ENCODE results near the gene IQCH.

- TF ChIP-seq, protein P1, sequence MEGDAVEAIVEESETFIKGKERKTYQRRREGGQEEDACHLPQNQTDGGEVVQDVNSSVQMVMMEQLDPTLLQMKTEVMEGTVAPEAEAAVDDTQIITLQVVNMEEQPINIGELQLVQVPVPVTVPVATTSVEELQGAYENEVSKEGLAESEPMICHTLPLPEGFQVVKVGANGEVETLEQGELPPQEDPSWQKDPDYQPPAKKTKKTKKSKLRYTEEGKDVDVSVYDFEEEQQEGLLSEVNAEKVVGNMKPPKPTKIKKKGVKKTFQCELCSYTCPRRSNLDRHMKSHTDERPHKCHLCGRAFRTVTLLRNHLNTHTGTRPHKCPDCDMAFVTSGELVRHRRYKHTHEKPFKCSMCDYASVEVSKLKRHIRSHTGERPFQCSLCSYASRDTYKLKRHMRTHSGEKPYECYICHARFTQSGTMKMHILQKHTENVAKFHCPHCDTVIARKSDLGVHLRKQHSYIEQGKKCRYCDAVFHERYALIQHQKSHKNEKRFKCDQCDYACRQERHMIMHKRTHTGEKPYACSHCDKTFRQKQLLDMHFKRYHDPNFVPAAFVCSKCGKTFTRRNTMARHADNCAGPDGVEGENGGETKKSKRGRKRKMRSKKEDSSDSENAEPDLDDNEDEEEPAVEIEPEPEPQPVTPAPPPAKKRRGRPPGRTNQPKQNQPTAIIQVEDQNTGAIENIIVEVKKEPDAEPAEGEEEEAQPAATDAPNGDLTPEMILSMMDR (IDR thresholded peaks at IDR 0.05), result no peak
- no peak for TF ChIP-seq POLR2A (IDR thresholded peaks at IDR 0.05)
These were observed 65.4 kb downstream of the IQCH start for GRCh38 chr15:67319961-67320360.

Measured in vagina (tissue), 2 donors.